SK-N-SH (cell line): ENCODE measurements around the gene KCNIP4. TPM values are rescaled to one million over a fixed set of nuclear protein-coding genes. Genes with fewer than 3 reads are reported as not detected.

ENCODE experiments used
- CTCF ChIA-PET: fragments of 300-600, 350-600 bp; formaldehyde crosslinking; extraction: SDS; loops from one replicate; lab custom pipeline; 2021; lab: Yijun Ruan, JAX
- POLR2A ChIA-PET: fragments of 350-600 bp; sonication (Branson Sonifier 250); formaldehyde crosslinking; extraction: SDS; loops from one replicate; lab custom pipeline; 2020; ENCODE audit warnings: antibody characterized with exemption, inconsistent platforms; lab: Yijun Ruan, JAX
- DNase-seq: peaks from one replicate; pipeline ENCODE4 v3.0.0; 2012
- H2AFZ ChIP-seq: fragments of 200-600 bp; sonication (generic); 2 replicates; pipeline ENCODE4 v1.8.1; 2016; ENCODE audit warnings: antibody characterized with exemption, mild to moderate bottlenecking, low read depth
- H3F3A ChIP-seq: fragments of 200-600 bp; sonication (generic); replicated peaks from 2 replicates; pipeline ENCODE3; 2016; ENCODE audit warnings: antibody characterized with exemption, mild to moderate bottlenecking; ENCODE audit not compliant: insufficient read depth
- H3K27ac ChIP-seq, 2 experiments: fragments of 200-500 bp in 1 of 2; fragments of 200-600 bp in 1 of 2; sonication (Bioruptor generic) in 1 of 2; sonication (generic), shearing (Covaris generic) in 1 of 2; 2 replicates each; pipeline versions ENCODE4 v1.5.1 to v1.6.1; 2014 to 2016; ENCODE audit warnings: low read depth in 2 of 2, inconsistent platforms in 1 of 2, low read length in 1 of 2, mild to moderate bottlenecking in 1 of 2, mixed read lengths in 1 of 2
- H3K27me3 ChIP-seq: fragments of 200-600 bp; sonication (generic), shearing (Covaris generic); 2 replicates; pipeline ENCODE4 v1.6.1; 2016; ENCODE audit warnings: mixed run types; ENCODE audit not compliant: insufficient read depth
- H3K36me3 ChIP-seq, 2 experiments: fragments of 200-500 bp in 1 of 2; fragments of 200-600 bp in 1 of 2; sonication (Bioruptor generic) in 1 of 2; sonication (generic) in 1 of 2; replicated peaks in 1 of 2; 2 replicates each; pipeline versions ENCODE3 to v1.5.1; 2014 to 2016; ENCODE audit warnings: low read length in 1 of 2, mild to moderate bottlenecking in 1 of 2; ENCODE audit not compliant: insufficient read depth in 2 of 2, control insufficient read depth in 1 of 2
- H3K4me1 ChIP-seq, 2 experiments: fragments of 200-500 bp in 1 of 2; fragments of 200-600 bp in 1 of 2; sonication (Bioruptor generic) in 1 of 2; sonication (generic), shearing (Covaris generic) in 1 of 2; 2 replicates each; pipeline versions ENCODE4 v1.5.1 to v1.6.1; 2014 to 2016; ENCODE audit warnings: low read depth in 1 of 2, low read length in 1 of 2, mixed run types in 1 of 2; ENCODE audit not compliant: insufficient read depth in 2 of 2, control insufficient read depth in 1 of 2
- H3K4me2 ChIP-seq: fragments of 200-600 bp; sonication (generic), shearing (Covaris generic); 2 replicates; pipeline ENCODE4 v1.6.1; 2017; ENCODE audit warnings: mixed run types
- H3K4me3 ChIP-seq, 2 experiments: fragments of 200-500 bp in 1 of 2; fragments of 200-600 bp in 1 of 2; sonication (Bioruptor generic) in 1 of 2; sonication (generic), shearing (Covaris generic) in 1 of 2; 2 replicates each; pipeline versions ENCODE4 v1.5.1 to v1.8.1; 2014 to 2016; ENCODE audit warnings: low read depth in 2 of 2, inconsistent platforms in 1 of 2, low read length in 1 of 2, mild to moderate bottlenecking in 1 of 2, mixed read lengths in 1 of 2, moderate library complexity in 1 of 2
- H3K79me2 ChIP-seq: fragments of 200-600 bp; sonication (generic); 2 replicates; pipeline ENCODE4 v1.8.1; 2017; ENCODE audit warnings: mild to moderate bottlenecking; ENCODE audit not compliant: insufficient read depth
- H3K9ac ChIP-seq: fragments of 200-600 bp; sonication (generic); 2 replicates; pipeline ENCODE4 v1.6.1; 2017; ENCODE audit warnings: mixed run types
- H3K9me2 ChIP-seq: fragments of 200-600 bp; sonication (generic); 2 replicates; pipeline ENCODE4 v1.6.1; 2017; ENCODE audit warnings: mixed run types
- H3K9me3 ChIP-seq: fragments of 200-600 bp; sonication (generic); 2 replicates; pipeline ENCODE4 v1.6.1; 2017; ENCODE audit warnings: mixed run types, mild to moderate bottlenecking, moderate library complexity
- H4K20me1 ChIP-seq: fragments of 200-600 bp; sonication (generic); 2 replicates; pipeline ENCODE4 v1.6.1; 2017; ENCODE audit warnings: mild to moderate bottlenecking, mixed run types; ENCODE audit not compliant: insufficient read depth
- CHD2 ChIP-seq: fragments of 150-350 bp; IDR thresholded peaks from 2 replicates; pipeline ENCODE4 v1.6.1; 2018; ENCODE audit warnings: low read length; ENCODE audit not compliant: partially characterized antibody
- EP300 ChIP-seq, 2 experiments: IDR thresholded peaks; 2 replicates each; pipeline versions ENCODE4 v1.4.0 to v1.6.1; 2012; ENCODE audit warnings: borderline replicate concordance in 1 of 2, low read depth in 1 of 2, low read length in 1 of 2
- FOXM1 ChIP-seq: IDR thresholded peaks from 2 replicates; pipeline ENCODE4 v1.4.0; 2012; ENCODE audit warnings: low read depth, mild to moderate bottlenecking
- JUND ChIP-seq: IDR thresholded peaks from 2 replicates; pipeline ENCODE4 v1.4.0; 2012
- MXI1 ChIP-seq: IDR thresholded peaks from 2 replicates; pipeline ENCODE4 v1.6.1; 2012; ENCODE audit warnings: mild to moderate bottlenecking, low read depth, low read length, improper control_type of control experiment
- NFIC ChIP-seq: IDR thresholded peaks from 2 replicates; pipeline ENCODE4 v1.4.0; 2012; ENCODE audit warnings: borderline replicate concordance
- NRF1 ChIP-seq: IDR thresholded peaks from 2 replicates; pipeline ENCODE4 v1.6.1; 2012; ENCODE audit warnings: low read depth, mild to moderate bottlenecking, low read length
- SIN3A ChIP-seq: IDR thresholded peaks from 2 replicates; pipeline ENCODE4 v1.6.1; 2012; ENCODE audit warnings: low read depth, mild to moderate bottlenecking, low read length, moderate library complexity, borderline replicate concordance
- TAF1 ChIP-seq: IDR thresholded peaks from 2 replicates; pipeline ENCODE4 v1.6.1; 2012; ENCODE audit warnings: low read depth, mild to moderate bottlenecking, low read length, moderate library complexity, borderline replicate concordance
- USF1 ChIP-seq: IDR thresholded peaks from 2 replicates; pipeline ENCODE4 v1.4.0; 2012; ENCODE audit warnings: low read depth, borderline replicate concordance
- YY1 ChIP-seq: IDR thresholded peaks from 2 replicates; pipeline ENCODE4 v1.4.0; 2012; ENCODE audit warnings: low read depth, mild to moderate bottlenecking
- WGBS: methylation state at CpG from one replicate; pipeline ENCODE4 v1.1.6; 2017; ENCODE audit warnings: low lambda C conversion rate; 5-methylcytosine and 5-hydroxymethylcytosine counted together
- polyA plus RNA-seq, 3 experiments: library from polyadenylated mRNA; depleted of rRNA; stranded (reverse); fragments of >200 nt; gene quantifications; 2 replicates each; pipeline ENCODE4 v1.2.3, GENCODE V29; 2012
- TF ChIP-seq, protein P1 (sequence below): IDR thresholded peaks from 2 replicates; pipeline ENCODE4 v1.6.1; 2012; ENCODE audit warnings: mild to moderate bottlenecking, low read depth, low read length, moderate library complexity
- TF ChIP-seq, protein P2 (sequence below): fragments of 150-350 bp; IDR thresholded peaks from 2 replicates; pipeline ENCODE4 v1.6.1; 2017; ENCODE audit warnings: antibody characterized with exemption, low read length, low read depth, borderline replicate concordance
- TF ChIP-seq, protein P3 (sequence below): fragments of 200-600 bp; sonication (generic); IDR thresholded peaks from 2 replicates; pipeline ENCODE4 v1.6.1; 2017; ENCODE audit warnings: antibody characterized with exemption, mild to moderate bottlenecking, moderate library complexity

KCNIP4 gene
- polyA plus RNA-seq, 1 of the 3 experiments (the other 2 are of a cell fraction): 0.18 TPM

DNA sequence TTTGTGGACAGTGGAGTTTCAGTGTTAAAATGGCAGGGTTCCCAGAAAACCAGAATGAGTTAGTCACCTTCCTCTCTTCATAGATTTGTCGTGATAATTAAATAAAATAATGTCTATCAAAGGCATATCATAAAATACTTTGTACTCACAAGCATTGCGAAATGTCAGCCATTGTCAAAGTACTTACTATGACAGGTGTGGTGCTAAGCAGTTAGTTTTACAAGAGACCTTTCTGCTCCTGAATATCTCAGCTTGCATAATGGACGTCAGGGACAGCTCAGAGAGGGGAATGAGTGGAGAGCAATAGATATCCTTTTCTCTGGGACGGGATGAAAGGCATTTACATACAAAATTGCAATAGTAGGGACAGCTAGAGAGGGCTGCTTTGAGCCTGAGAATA is 560.9 kb downstream of the KCNIP4 start:
- Histone ChIP-seq H3K79me2 (no peaks in the 10 kb centered on the region), H3K9me2 (no peaks in the 10 kb centered on the region), H3K27me3 (no peaks in the 10 kb centered on the region), H3K36me3 (no peaks in the 10 kb centered on the region), H4K20me1 (no peaks in the 10 kb centered on the region), H3K27ac (no peak overlapping the region), H2AFZ (no peak overlapping the region), H3F3A (no peaks in the 10 kb centered on the region), H3K4me1 (no peaks in the 10 kb centered on the region), H3K4me3 (no peak overlapping the region), H3K4me2 (no peak overlapping the region), H3K9me3 (no peaks in the 10 kb centered on the region), H3K9ac (no peak overlapping the region)
- ChIA-PET CTCF (no interaction called here), POLR2A (no interaction called here)
- TF ChIP-seq USF1: no peak
- TF ChIP-seq FOXM1: no peak
- no peak for TF ChIP-seq SIN3A
- no peak for TF ChIP-seq NRF1
- TF ChIP-seq YY1: no peak
- no peak for TF ChIP-seq EP300 (IDR thresholded peaks at IDR 0.05; ENCODE audit: borderline replicate concordance in 1 of 2, low read depth in 1 of 2, low read length in 1 of 2)
- no peak for TF ChIP-seq TAF1
- TF ChIP-seq MXI1: no peak
- TF ChIP-seq, protein P1, sequence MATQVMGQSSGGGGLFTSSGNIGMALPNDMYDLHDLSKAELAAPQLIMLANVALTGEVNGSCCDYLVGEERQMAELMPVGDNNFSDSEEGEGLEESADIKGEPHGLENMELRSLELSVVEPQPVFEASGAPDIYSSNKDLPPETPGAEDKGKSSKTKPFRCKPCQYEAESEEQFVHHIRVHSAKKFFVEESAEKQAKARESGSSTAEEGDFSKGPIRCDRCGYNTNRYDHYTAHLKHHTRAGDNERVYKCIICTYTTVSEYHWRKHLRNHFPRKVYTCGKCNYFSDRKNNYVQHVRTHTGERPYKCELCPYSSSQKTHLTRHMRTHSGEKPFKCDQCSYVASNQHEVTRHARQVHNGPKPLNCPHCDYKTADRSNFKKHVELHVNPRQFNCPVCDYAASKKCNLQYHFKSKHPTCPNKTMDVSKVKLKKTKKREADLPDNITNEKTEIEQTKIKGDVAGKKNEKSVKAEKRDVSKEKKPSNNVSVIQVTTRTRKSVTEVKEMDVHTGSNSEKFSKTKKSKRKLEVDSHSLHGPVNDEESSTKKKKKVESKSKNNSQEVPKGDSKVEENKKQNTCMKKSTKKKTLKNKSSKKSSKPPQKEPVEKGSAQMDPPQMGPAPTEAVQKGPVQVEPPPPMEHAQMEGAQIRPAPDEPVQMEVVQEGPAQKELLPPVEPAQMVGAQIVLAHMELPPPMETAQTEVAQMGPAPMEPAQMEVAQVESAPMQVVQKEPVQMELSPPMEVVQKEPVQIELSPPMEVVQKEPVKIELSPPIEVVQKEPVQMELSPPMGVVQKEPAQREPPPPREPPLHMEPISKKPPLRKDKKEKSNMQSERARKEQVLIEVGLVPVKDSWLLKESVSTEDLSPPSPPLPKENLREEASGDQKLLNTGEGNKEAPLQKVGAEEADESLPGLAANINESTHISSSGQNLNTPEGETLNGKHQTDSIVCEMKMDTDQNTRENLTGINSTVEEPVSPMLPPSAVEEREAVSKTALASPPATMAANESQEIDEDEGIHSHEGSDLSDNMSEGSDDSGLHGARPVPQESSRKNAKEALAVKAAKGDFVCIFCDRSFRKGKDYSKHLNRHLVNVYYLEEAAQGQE: no peak
- DNase-seq: no peak
- WGBS: 6% methylated on average over 4 of the region's 4 CpGs

GRCh38 chr4:21386166-21386780 is 562.3 kb downstream of the KCNIP4 start:
- Histone ChIP-seq H3K36me3 (no peaks in the 10 kb centered on the region), H3F3A (no peaks in the 10 kb centered on the region), H2AFZ (no peak overlapping the region), H3K9me3 (no peaks in the 10 kb centered on the region), H3K9ac (no peak overlapping the region), H4K20me1 (no peaks in the 10 kb centered on the region), H3K27ac (no peak overlapping the region), H3K27me3 (no peaks in the 10 kb centered on the region), H3K4me2 (no peak overlapping the region), H3K4me3 (no peak overlapping the region), H3K9me2 (no peaks in the 10 kb centered on the region), H3K79me2 (no peaks in the 10 kb centered on the region), H3K4me1 (no peaks in the 10 kb centered on the region)
- 37% methylated on average over 3 of the region's 3 CpGs for WGBS
- POLR2A ChIA-PET: no interaction called here
- CTCF ChIA-PET: interaction anchor here (1.3 kb wide), 1 partner anchor 83 kb away, joined by 5 read pairs; no protein-coding TSS in a partner anchor
- DNase-seq: no peak
- no peak for TF ChIP-seq JUND
- no peak for TF ChIP-seq NFIC
- TF ChIP-seq FOXM1: no peak
- no peak for TF ChIP-seq YY1
- TF ChIP-seq, protein P2, sequence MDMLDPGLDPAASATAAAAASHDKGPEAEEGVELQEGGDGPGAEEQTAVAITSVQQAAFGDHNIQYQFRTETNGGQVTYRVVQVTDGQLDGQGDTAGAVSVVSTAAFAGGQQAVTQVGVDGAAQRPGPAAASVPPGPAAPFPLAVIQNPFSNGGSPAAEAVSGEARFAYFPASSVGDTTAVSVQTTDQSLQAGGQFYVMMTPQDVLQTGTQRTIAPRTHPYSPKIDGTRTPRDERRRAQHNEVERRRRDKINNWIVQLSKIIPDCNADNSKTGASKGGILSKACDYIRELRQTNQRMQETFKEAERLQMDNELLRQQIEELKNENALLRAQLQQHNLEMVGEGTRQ: no peak
- no peak for TF ChIP-seq CHD2
- TF ChIP-seq, protein P3, sequence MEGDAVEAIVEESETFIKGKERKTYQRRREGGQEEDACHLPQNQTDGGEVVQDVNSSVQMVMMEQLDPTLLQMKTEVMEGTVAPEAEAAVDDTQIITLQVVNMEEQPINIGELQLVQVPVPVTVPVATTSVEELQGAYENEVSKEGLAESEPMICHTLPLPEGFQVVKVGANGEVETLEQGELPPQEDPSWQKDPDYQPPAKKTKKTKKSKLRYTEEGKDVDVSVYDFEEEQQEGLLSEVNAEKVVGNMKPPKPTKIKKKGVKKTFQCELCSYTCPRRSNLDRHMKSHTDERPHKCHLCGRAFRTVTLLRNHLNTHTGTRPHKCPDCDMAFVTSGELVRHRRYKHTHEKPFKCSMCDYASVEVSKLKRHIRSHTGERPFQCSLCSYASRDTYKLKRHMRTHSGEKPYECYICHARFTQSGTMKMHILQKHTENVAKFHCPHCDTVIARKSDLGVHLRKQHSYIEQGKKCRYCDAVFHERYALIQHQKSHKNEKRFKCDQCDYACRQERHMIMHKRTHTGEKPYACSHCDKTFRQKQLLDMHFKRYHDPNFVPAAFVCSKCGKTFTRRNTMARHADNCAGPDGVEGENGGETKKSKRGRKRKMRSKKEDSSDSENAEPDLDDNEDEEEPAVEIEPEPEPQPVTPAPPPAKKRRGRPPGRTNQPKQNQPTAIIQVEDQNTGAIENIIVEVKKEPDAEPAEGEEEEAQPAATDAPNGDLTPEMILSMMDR: no peak
